Natural killer cell (primary cell): ENCODE results near the gene PLXNA2. TPM values are rescaled to one million over a fixed set of nuclear protein-coding genes. Genes with fewer than 3 reads are reported as not detected.

ENCODE experiments used
- ATAC-seq, 3 donors: fragments of 150-1000 bp in 2 of 3; fragments of 200-7000 bp in 1 of 3; cut with Tn5 transposase; 1 replicate in 1 of 3; 2 replicates in 2 of 3; pipeline ENCODE4 v1.10.0; 2021; ENCODE audit warnings: mild to moderate bottlenecking in 2 of 3, moderate library complexity in 2 of 3
- DNase-seq, 2 donors: peaks; one replicate each; pipeline versions ENCODE4 v3.0.0 to v3.0.0-alpha.2; 2013 to 2021; ENCODE audit warnings: mixed read lengths in 1 of 2
- H3K27ac ChIP-seq: one replicate; pipeline ENCODE4 v1.5.1; 2013; ENCODE audit warnings: mild to moderate bottlenecking, low read length
- H3K27me3 ChIP-seq: one replicate; pipeline ENCODE4 v1.6.1; 2013; ENCODE audit warnings: low read length; ENCODE audit not compliant: control insufficient read depth, insufficient read depth
- H3K36me3 ChIP-seq: one replicate; pipeline ENCODE4 v1.6.1; 2013; ENCODE audit warnings: low read length; ENCODE audit not compliant: control insufficient read depth, insufficient read depth
- H3K4me1 ChIP-seq: one replicate; pipeline ENCODE4 v1.6.1; 2013; ENCODE audit warnings: low read length; ENCODE audit not compliant: control insufficient read depth, insufficient read depth
- H3K4me3 ChIP-seq: one replicate; pipeline ENCODE4 v1.5.1; 2013; ENCODE audit warnings: low read length
- H3K9me3 ChIP-seq: one replicate; pipeline ENCODE4 v1.6.1; 2013; ENCODE audit warnings: low read length; ENCODE audit not compliant: control insufficient read depth, insufficient read depth
- H3K27ac Mint-ChIP-seq, 2 donors: one replicate each; pipeline ENCODE4 v1.8.0; 2022; ENCODE audit warnings: mild to moderate bottlenecking in 2 of 2, mixed read lengths in 2 of 2, moderate library complexity in 1 of 2
- H3K27me3 Mint-ChIP-seq, 2 donors: one replicate each; pipeline ENCODE4 v1.8.0; 2022; ENCODE audit warnings: low read depth in 2 of 2, mixed read lengths in 2 of 2
- H3K36me3 Mint-ChIP-seq: one replicate; pipeline ENCODE4 v1.8.0; 2022; ENCODE audit warnings: mixed read lengths
- H3K4me1 Mint-ChIP-seq, 2 donors: one replicate each; pipeline ENCODE4 v1.8.0; 2022; ENCODE audit warnings: mixed read lengths in 2 of 2
- H3K4me3 Mint-ChIP-seq: one replicate; pipeline ENCODE4 v1.8.0; 2022; ENCODE audit warnings: mild to moderate bottlenecking, moderate library complexity, mixed read lengths
- H3K9me3 Mint-ChIP-seq, 2 donors: one replicate each; pipeline ENCODE4 v1.8.0; 2022; ENCODE audit warnings: mixed read lengths in 2 of 2
- WGBS: methylation state at CpG from one replicate; pipeline ENCODE4 v1.1.7; 2013; ENCODE audit warnings: missing lambda C conversion rate; ENCODE audit not compliant: insufficient coverage; 5-methylcytosine and 5-hydroxymethylcytosine counted together
- intact Hi-C: fragments of 100-400 bp; cut with micrococcal nuclease; formaldehyde crosslinking; loops from one replicate; pipeline ENCODE4 v1.14.2; 2022
- total RNA-seq, 4 donors: library from RNA; stranded (reverse); fragments of 120-200 nt in 1 of 4; gene quantifications; one replicate each; pipeline versions ENCODE4 v1.2.3 to v1.2.4, GENCODE V29; 2013 to 2022
- TF ChIP-seq, protein P1 (sequence below): fragments of 200-600 bp; IDR thresholded peaks from one replicate; pipeline ENCODE4 v1.8.0; 2022; ENCODE audit warnings: antibody characterized with exemption

PLXNA2 gene
- total RNA-seq, 3 donors from 2014 or later (not counting 1 experiment from before 2014, with no cell fraction given): 2.8 to 8.4 (median 2.8) TPM

DNA sequence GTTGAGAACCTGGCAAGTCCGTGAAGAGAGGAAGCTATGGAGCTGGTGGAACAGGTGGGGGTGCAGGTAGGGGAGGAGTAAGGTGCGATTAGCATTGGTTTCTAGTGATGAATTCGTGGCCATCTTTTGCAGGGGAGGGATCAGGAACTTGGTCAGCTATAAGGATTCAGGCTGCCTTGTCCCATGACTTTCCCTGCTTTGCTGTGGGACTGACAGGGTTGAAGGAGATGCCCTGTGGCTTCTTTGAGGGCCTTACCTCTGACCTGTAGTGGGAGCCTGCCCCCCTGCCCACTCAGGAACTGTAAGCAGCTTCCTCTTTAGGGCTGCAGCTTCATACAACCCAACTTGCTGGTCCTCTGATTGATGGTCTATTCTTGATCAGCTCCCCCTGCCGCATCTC is 248.6 kb downstream of the PLXNA2 start:
- H3K4me1 ChIP-seq: no peaks in the 10 kb centered on the region
- Mint-ChIP-seq H3K4me1 (no peaks in the 10 kb centered on the region), H3K4me3 (no peak overlapping the region), H3K27ac (no peak overlapping the region), H3K9me3 (no peaks in the 10 kb centered on the region), H3K27me3 (peaks cover 12 to 17% of the 10 kb centered on the region in 2 donors), H3K36me3 (no peaks in the 10 kb centered on the region)
- DNase-seq: no peak
- no peaks in the 10 kb centered on the region for H3K27me3 ChIP-seq
- ATAC-seq: no peak
- H3K27ac ChIP-seq: no peak overlapping the region
- 84% methylated on average over 4 of the region's 4 CpGs for WGBS
- intact Hi-C loops: no loop called here
- TF ChIP-seq, protein P1, sequence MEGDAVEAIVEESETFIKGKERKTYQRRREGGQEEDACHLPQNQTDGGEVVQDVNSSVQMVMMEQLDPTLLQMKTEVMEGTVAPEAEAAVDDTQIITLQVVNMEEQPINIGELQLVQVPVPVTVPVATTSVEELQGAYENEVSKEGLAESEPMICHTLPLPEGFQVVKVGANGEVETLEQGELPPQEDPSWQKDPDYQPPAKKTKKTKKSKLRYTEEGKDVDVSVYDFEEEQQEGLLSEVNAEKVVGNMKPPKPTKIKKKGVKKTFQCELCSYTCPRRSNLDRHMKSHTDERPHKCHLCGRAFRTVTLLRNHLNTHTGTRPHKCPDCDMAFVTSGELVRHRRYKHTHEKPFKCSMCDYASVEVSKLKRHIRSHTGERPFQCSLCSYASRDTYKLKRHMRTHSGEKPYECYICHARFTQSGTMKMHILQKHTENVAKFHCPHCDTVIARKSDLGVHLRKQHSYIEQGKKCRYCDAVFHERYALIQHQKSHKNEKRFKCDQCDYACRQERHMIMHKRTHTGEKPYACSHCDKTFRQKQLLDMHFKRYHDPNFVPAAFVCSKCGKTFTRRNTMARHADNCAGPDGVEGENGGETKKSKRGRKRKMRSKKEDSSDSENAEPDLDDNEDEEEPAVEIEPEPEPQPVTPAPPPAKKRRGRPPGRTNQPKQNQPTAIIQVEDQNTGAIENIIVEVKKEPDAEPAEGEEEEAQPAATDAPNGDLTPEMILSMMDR: no peak
- no peak overlapping the region for H3K4me3 ChIP-seq
- H3K9me3 ChIP-seq: no peaks in the 10 kb centered on the region
- no peaks in the 10 kb centered on the region for H3K36me3 ChIP-seq

DNA sequence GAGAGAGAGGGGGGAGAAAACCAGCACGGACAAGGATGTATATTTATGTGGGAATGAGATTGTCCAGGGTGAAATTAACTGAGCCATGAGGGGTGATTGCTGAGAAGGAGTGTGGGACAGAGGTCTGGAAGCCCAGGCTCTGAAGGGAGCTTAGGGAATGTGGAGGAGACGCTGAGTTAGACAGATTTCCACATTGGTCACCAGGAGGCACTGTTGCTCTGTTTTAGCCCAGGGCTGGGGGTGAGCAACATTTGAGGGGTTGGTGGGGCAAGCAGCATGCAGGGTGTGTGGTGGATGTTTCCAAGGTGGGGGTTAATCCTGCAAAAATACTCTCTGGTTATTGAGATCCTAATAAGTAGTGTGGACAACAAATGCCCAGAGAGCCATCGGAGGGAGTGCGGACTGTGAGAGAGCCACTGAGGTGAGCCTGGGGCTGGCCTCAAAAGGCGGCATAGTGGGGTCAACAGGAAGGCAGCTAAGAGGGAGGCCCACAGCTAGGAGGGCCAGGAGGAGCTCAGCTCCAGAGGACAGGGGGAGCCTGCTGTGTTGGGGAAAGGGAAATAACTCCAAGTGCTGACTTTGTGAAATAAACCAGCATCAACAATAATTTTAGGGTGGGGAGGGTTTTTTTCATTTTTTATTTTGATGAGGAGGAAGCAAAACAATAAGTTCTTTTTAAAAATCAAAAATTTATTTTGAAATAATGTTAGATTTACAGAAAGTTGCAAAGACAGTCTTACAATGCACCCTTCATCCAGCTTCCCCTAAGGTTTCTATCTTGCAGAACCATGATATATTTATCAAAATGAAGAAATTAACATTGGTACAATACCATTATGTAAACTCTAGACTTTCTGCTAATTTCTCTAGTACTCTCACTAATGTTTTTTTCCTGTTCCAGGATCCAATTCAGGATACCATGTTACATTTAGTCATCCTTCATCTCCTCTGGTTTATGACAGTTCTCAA is 250.4 kb downstream of the PLXNA2 start:
- Mint-ChIP-seq H3K36me3 (no peaks in the 10 kb centered on the region), H3K27me3 (peaks cover 21 to 27% of the 10 kb centered on the region in 2 donors), H3K4me3 (no peak overlapping the region), H3K4me1 (no peaks in the 10 kb centered on the region), H3K27ac (no peak overlapping the region), H3K9me3 (no peaks in the 10 kb centered on the region)
- 92% methylated on average over 5 of the region's 5 CpGs for WGBS
- Histone ChIP-seq H3K4me1 (no peaks in the 10 kb centered on the region), H3K27me3 (no peaks in the 10 kb centered on the region), H3K36me3 (no peaks in the 10 kb centered on the region), H3K9me3 (no peaks in the 10 kb centered on the region), H3K27ac (no peak overlapping the region), H3K4me3 (no peak overlapping the region)
- ATAC-seq: peak in 1 of 3 donors; percentile 31
- peak in 1 of 2 donors; percentile 28 for DNase-seq
- intact Hi-C loops: no loop called here
- TF ChIP-seq, protein P1: no peak

DNA sequence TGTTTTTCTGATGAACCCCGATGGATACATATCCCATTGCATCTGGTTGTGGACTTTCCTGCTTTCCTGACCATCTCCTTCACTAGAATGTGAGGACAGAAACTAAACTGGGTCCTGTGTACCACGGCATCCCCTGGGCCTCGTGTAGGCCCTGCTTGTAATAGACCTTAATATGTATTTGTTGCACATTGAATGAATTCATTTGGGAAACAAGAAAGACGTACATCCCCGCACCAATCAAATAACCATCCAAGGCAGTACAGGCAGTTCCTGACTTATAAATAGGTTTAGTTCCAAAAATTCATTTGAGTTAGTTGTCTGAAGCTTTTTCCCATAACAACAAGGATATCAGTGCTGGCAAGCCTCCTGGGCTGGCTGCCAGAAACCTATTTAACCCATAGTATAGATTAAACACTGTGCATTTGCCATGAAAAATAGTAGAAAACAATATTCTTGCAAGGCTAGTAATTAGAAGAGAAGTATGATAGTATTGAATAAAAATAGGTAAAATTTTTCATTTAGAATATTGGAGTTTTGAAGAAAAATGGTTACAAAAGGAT is 251.4 kb downstream of the PLXNA2 start:
- Mint-ChIP-seq H3K4me3 (no peak overlapping the region), H3K27me3 (peaks cover 24 to 31% of the 10 kb centered on the region in 2 donors), H3K36me3 (no peaks in the 10 kb centered on the region), H3K27ac (no peak overlapping the region), H3K4me1 (no peaks in the 10 kb centered on the region), H3K9me3 (no peaks in the 10 kb centered on the region)
- intact Hi-C loops: no loop called here
- no peak for ATAC-seq
- no peaks in the 10 kb centered on the region for H3K27me3 ChIP-seq
- no peak overlapping the region for H3K27ac ChIP-seq
- TF ChIP-seq, protein P1: no peak
- no peaks in the 10 kb centered on the region for H3K4me1 ChIP-seq
- H3K4me3 ChIP-seq: no peak overlapping the region
- H3K9me3 ChIP-seq: no peaks in the 10 kb centered on the region
- 98% methylated on average over 5 of the region's 5 CpGs for WGBS
- no peaks in the 10 kb centered on the region for H3K36me3 ChIP-seq
- no peak for DNase-seq
